PFSK-1 (cell line): ENCODE measurements around the gene MAP9.

ENCODE experiments used
- FOXP2 ChIP-seq: optimal IDR thresholded peaks from 2 replicates; pipeline ENCODE3; 2011; ENCODE audit warnings: borderline replicate concordance, control low read depth, inconsistent platforms; ENCODE audit not compliant: insufficient read depth; ENCODE audit errors: extremely low read length, extremely low read depth
- POLR2AphosphoS5 ChIP-seq: IDR thresholded peaks from 2 replicates; pipeline ENCODE4 v1.6.1; 2012; ENCODE audit warnings: low read depth, mild to moderate bottlenecking, control low read depth, low read length, moderate library complexity
- SIN3A ChIP-seq: IDR thresholded peaks from 2 replicates; pipeline ENCODE4 v1.6.1; 2012; ENCODE audit warnings: mild to moderate bottlenecking, low read length, moderate library complexity, borderline replicate concordance; ENCODE audit not compliant: insufficient read depth
- TAF1 ChIP-seq: IDR thresholded peaks from 2 replicates; pipeline ENCODE4 v1.6.1; 2012; ENCODE audit warnings: low read length, control low read depth, borderline replicate concordance; ENCODE audit not compliant: insufficient read depth
- TF ChIP-seq, protein P1 (sequence below), 2 experiments: IDR thresholded peaks; 2 replicates each; pipeline versions ENCODE4 v1.6.1 to v1.8.0; 2011 to 2012; ENCODE audit warnings: low read depth in 2 of 2, low read length in 2 of 2, control low read depth in 1 of 2, inconsistent platforms in 1 of 2, mild to moderate bottlenecking in 1 of 2, moderate library complexity in 1 of 2; ENCODE audit not compliant: insufficient read depth in 1 of 2

The MAP9 gene

DNA sequence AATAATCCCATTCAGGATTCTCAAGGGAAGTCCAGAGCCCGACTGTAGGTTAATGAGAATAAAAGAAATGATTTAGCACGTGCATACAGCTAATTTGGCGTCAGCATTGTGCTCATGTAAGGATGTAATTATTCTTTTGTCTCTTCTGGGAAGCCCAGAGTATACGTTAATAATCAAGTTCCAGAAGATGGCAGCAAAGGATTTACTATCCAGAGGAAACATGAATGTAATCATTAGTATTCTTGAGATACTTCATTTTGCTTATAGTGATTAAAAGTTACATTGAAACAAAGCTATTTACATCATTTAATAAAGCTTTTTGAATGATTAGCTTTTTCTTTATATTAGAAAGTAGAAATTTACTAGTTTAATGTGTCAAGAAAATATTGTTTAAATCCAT, 27.1 kb upstream of the MAP9 start:
- TF ChIP-seq FOXP2 (no peak), SIN3A (no peak), POLR2AphosphoS5 (no peak), TAF1 (no peak)
- TF ChIP-seq, protein P1, sequence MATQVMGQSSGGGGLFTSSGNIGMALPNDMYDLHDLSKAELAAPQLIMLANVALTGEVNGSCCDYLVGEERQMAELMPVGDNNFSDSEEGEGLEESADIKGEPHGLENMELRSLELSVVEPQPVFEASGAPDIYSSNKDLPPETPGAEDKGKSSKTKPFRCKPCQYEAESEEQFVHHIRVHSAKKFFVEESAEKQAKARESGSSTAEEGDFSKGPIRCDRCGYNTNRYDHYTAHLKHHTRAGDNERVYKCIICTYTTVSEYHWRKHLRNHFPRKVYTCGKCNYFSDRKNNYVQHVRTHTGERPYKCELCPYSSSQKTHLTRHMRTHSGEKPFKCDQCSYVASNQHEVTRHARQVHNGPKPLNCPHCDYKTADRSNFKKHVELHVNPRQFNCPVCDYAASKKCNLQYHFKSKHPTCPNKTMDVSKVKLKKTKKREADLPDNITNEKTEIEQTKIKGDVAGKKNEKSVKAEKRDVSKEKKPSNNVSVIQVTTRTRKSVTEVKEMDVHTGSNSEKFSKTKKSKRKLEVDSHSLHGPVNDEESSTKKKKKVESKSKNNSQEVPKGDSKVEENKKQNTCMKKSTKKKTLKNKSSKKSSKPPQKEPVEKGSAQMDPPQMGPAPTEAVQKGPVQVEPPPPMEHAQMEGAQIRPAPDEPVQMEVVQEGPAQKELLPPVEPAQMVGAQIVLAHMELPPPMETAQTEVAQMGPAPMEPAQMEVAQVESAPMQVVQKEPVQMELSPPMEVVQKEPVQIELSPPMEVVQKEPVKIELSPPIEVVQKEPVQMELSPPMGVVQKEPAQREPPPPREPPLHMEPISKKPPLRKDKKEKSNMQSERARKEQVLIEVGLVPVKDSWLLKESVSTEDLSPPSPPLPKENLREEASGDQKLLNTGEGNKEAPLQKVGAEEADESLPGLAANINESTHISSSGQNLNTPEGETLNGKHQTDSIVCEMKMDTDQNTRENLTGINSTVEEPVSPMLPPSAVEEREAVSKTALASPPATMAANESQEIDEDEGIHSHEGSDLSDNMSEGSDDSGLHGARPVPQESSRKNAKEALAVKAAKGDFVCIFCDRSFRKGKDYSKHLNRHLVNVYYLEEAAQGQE (IDR thresholded peaks at IDR 0.05; ENCODE audit: insufficient read depth in 1 of 2, low read depth in 2 of 2, low read length in 2 of 2) = no peak

- no peak for TF ChIP-seq TAF1
- TF ChIP-seq FOXP2 = no peak
- no peak for TF ChIP-seq POLR2AphosphoS5
- no peak for TF ChIP-seq SIN3A
- TF ChIP-seq, protein P1 (IDR thresholded peaks at IDR 0.05; ENCODE audit: insufficient read depth in 1 of 2, low read depth in 2 of 2, low read length in 2 of 2) = no peak
Measured at GRCh38 chr4:155402941-155403340, 26.2 kb upstream of the MAP9 start.

DNA sequence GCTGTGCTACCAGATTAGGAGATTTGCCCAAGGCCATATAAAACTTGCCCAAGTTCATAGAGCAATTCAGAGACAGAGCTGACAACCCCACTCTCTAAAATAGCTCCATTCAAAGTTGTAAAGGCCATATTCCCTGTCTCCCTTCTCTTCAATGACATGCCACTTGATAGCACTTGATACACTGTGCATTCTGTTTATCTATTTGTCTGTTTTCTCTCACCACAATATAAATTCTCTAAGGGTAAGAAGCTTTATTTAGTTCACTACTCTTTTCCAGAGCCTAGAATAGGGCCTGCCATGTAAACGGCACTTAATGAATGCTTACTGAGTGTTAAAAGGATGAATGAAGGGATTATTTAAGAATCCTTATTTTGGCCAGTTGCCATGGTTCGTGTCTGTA, 24.1 kb upstream of the MAP9 start:
- TF ChIP-seq POLR2AphosphoS5 (no peak), TAF1 (no peak), SIN3A (no peak), FOXP2 (no peak)
- TF ChIP-seq, protein P1 (IDR thresholded peaks at IDR 0.05; ENCODE audit: insufficient read depth in 1 of 2, low read depth in 2 of 2, low read length in 2 of 2) = no peak

DNA sequence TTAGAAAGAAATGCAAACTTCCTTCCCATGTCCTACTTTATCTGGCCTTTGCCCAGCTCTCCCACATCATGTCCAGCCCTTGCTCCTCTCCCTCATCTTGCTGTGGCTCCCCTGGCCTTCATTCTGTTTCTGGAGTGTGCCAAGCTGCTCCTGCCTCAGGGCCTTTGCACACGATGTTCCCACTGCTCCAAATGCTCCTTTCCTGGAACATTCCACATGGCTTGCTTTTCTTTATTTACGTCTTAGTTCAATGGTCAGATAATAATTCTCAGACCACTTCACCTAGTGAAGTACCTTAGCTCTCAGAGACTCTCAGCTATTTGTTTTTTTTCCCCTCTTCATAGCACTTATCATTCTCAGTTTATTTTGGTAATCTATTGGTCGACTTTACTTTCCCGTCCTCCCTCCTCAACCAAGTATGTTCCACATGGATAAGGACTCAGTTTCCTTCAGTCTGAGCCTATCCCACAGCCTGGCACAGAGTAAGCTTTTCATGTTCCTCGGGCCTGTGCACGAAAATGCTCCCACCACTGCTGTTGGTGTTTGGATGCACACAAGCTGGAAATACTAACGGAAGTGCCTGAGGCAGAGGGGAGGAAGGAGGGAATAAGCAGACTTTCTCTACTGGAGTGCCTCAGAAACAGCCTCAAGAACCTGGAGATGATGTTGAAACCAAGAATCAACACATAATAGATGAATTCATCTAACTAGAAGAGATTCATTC, 23.4 kb upstream of the MAP9 start:
- TF ChIP-seq POLR2AphosphoS5 (no peak), SIN3A (no peak), FOXP2 (no peak), TAF1 (no peak)
- TF ChIP-seq, protein P1 (IDR thresholded peaks at IDR 0.05; ENCODE audit: insufficient read depth in 1 of 2, low read depth in 2 of 2, low read length in 2 of 2) = no peak

- no peak for TF ChIP-seq TAF1
- TF ChIP-seq, protein P1 (IDR thresholded peaks at IDR 0.05; ENCODE audit: insufficient read depth in 1 of 2, low read depth in 2 of 2, low read length in 2 of 2) = no peak
- no peak for TF ChIP-seq POLR2AphosphoS5
- TF ChIP-seq FOXP2 = no peak
- no peak for TF ChIP-seq SIN3A
Measured at GRCh38 chr4:155392481-155393184, 15.9 kb upstream of the MAP9 start.
